Pancreas (tissue), 10 donors: Measurements from ENCODE around the gene ALK. TPM values are rescaled to one million over a fixed set of nuclear protein-coding genes. Genes with fewer than 3 reads are reported as not detected.
"Not testable (repeated sequence)": the region's sequence is repeated elsewhere in the genome, so short reads cannot be mapped to it uniquely, and the experiment has no call there.

Experiments used
- ATAC-seq, 4 donors: fragments of 200-7000 bp; cut with Tn5 transposase; one replicate each; pipeline versions ENCODE4 v1.8.0 to v1.9.1; 2020; ENCODE audit warnings: mild to moderate bottlenecking in 4 of 4, moderate library complexity in 4 of 4
- DNase-seq, 6 donors: peaks; one replicate each; pipeline ENCODE4 v3.0.0-alpha.2; 2020
- FAIRE-seq: peaks from 2 replicates; lab custom pipeline; 2012; peaks lifted over from hg19 to GRCh38; lab: Jason Lieb, UNC
- H3K27ac ChIP-seq, 4 donors: fragments of 200-600 bp; sonication (generic); 1 replicate in 3 of 4; 2 replicates in 1 of 4; pipeline versions ENCODE4 v1.5.0 to v1.8.0; 2020
- H3K27me3 ChIP-seq, 4 donors: fragments of 200-600 bp; one replicate each; pipeline ENCODE4 v1.8.0; 2021
- H3K36me3 ChIP-seq, 3 donors: fragments of 200-600 bp; sonication (generic) in 1 of 3; one replicate each; pipeline versions ENCODE4 v1.5.0 to v1.8.0; 2020 to 2021
- H3K4me1 ChIP-seq, 3 donors: fragments of 200-600 bp; one replicate each; pipeline ENCODE4 v1.8.0; 2021
- H3K4me3 ChIP-seq, 4 donors: fragments of 200-600 bp; sonication (generic) in 2 of 4; one replicate each; pipeline versions ENCODE4 v1.5.0 to v1.8.0; 2020 to 2021
- H3K9me3 ChIP-seq, 4 donors: fragments of 200-600 bp; one replicate each; pipeline ENCODE4 v1.8.0; 2021
- WGBS, 2 donors: extraction: QIAGEN DNeasy Blood & Tissue Kit; methylation state at CpG; one replicate each; pipeline ENCODE4 v1.1.7; 2013; 5-methylcytosine and 5-hydroxymethylcytosine counted together
- intact Hi-C, 3 donors: fragments of 100-400 bp; cut with DNase I; formaldehyde crosslinking; loops; one replicate each; pipeline versions ENCODE4 v1.11.1 to v1.14.2; 2022
- polyA plus RNA-seq, 2 donors: library from polyadenylated mRNA; stranded (reverse); fragments of 200-250 nt; gene quantifications; one replicate each; pipeline ENCODE4 v1.2.3, GENCODE V29; 2013
- total RNA-seq, 6 donors: library from RNA; stranded (reverse); fragmentation: NEBNext Ultra II Directional in 4 of 6; extraction: Animal tissue kit (Norgen Biotek cat#: 25700) in 4 of 6; gene quantifications; one replicate each; pipeline versions ENCODE4 v1.2.1 to v1.2.4, GENCODE V29; 2021 to 2023
- TF ChIP-seq, protein P1 (sequence below), 4 donors: fragments of 200-600 bp; sonication (generic) in 3 of 4; IDR thresholded peaks; one replicate each; pipeline versions ENCODE4 v1.5.0 to v1.8.0; 2021; ENCODE audit warnings: antibody characterized with exemption in 4 of 4
- donor health status: healthy with polysubstance abuse.
- donor health status: DM: no; HTN: no; CAD: no; lungs with moderate emphysema.
- donor health status: DM: no; HTN: no; CAD: no.
- donor health status: control.
- donor health status: control.
- donor health status: Bipolar disorder and iron deficiency.
- donor health status: DM: yes; HTN: yes; CAD: no.
- donor health status: DM: no; HTN: no; CAD: no.
- donor health status: DM: no; HTN: no; CAD: no.
- donor health status: DM: yes; HTN: yes; CAD: no.

Gene ALK
- total and polyA plus RNA-seq, 8 donors: 0.05 to 0.17 (median 0.09) TPM; not detected in 2

DNA sequence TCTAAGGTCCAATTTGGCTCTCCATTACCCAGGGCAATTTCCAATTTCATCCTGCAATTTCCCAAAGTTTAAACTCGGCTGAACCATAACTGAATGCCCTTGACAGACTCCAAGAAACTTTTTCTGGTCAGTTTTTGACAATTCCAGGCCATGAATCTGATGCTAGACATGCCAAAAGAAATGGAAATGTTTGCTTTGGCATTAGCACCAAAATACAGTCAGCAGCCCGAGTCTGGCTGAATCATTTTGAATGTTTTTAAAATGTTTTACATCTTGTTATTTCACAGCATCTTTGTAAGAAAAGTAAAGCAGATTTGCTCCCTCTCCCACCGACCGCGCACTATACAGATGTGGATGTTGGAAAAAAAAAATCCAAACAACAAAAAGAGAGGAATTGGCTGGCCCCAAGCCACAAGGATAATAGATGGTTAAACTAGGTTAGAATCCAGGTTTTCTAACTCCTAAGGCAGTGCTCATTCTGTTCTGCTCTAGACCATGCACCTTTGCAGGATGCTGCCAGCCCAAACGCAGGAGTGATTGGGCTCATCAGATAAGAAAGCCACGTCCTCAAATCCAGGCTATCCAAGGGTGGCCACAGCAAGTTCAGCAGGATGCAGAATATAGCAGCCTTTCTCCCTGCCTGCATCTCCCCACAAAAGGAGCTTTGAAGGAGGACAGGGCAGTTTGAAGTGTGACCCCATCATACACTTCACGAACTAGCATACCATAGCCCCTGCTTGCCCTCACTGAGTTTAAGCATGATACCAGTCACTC, 167.5 kb downstream of the ALK start:
- TF ChIP-seq, protein P1, sequence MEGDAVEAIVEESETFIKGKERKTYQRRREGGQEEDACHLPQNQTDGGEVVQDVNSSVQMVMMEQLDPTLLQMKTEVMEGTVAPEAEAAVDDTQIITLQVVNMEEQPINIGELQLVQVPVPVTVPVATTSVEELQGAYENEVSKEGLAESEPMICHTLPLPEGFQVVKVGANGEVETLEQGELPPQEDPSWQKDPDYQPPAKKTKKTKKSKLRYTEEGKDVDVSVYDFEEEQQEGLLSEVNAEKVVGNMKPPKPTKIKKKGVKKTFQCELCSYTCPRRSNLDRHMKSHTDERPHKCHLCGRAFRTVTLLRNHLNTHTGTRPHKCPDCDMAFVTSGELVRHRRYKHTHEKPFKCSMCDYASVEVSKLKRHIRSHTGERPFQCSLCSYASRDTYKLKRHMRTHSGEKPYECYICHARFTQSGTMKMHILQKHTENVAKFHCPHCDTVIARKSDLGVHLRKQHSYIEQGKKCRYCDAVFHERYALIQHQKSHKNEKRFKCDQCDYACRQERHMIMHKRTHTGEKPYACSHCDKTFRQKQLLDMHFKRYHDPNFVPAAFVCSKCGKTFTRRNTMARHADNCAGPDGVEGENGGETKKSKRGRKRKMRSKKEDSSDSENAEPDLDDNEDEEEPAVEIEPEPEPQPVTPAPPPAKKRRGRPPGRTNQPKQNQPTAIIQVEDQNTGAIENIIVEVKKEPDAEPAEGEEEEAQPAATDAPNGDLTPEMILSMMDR (IDR thresholded peaks at IDR 0.05): no peak
- no peaks in the 10 kb centered on the region for H3K27me3 ChIP-seq
- 45 to 48% methylated on average over 8 of the region's 8 CpGs for WGBS, 2 donors
- no peak overlapping the region for H3K27ac ChIP-seq
- H3K9me3 ChIP-seq: no peaks in the 10 kb centered on the region
- no peak for DNase-seq
- peak in 3 of 4 donors; percentile 23 to 58 (median 53) for ATAC-seq
- intact Hi-C loops: no loop called here
- peaks cover 0 to 5% (median 0%) of the 10 kb centered on the region in 3 donors for H3K4me1 ChIP-seq
- FAIRE-seq: no peak
- no peak overlapping the region for H3K4me3 ChIP-seq
- H3K36me3 ChIP-seq: no peaks in the 10 kb centered on the region

DNA sequence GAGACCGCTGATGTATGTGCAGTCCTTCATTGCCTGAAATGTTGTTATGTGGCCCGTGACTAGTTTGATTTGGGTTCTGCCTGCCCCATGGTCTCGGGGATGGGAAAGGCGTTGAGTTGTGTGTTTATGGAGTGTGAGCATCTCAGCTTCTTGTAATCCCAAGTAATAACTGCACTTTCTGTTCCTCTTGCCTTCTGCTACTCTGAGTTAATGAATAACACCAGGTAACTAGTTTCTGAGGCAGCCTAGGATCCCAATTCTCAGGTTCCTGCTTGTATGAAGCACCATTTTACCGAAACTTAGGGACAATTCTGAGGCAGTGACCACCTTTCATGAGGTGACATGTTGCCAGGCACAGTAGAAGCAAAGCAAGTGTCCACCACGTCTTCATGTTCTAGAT, 170.0 kb downstream of the ALK start:
- intact Hi-C loops: no loop called here
- H3K4me1 ChIP-seq: peaks cover 0 to 5% (median 0%) of the 10 kb centered on the region in 3 donors
- ATAC-seq (no peak), DNase-seq (no peak), FAIRE-seq (no peak)
- WGBS, 2 donors: 87 to 89% methylated on average over 6 of the region's 6 CpGs
- H3K27me3 ChIP-seq: no peaks in the 10 kb centered on the region
- TF ChIP-seq, protein P1 (IDR thresholded peaks at IDR 0.05): no peak
- no peaks in the 10 kb centered on the region for H3K9me3 ChIP-seq
- no peak overlapping the region for H3K27ac ChIP-seq
- no peaks in the 10 kb centered on the region for H3K36me3 ChIP-seq
- no peak overlapping the region for H3K4me3 ChIP-seq

DNA sequence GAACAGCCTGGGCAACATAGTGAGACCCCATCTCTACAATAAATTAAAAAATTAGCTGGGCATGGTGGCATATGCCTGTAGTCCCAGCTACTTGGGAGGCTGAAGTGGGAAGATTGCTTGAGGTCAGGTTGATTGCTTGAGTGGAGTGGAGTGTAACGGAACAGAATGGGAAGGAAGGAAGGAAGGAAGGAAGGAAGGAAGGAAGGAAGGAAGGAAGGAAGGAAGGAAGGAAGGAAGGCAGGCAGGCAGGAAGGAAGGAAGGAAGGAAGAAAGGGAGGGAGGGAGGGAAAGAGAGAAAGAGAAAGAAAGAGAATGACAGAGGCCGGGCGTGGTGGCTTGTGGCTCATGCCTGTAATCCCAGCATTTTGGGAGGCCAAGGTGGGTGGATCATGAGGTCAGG, 170.9 kb downstream of the ALK start:
- not testable (repeated sequence) for FAIRE-seq, ATAC-seq

DNA sequence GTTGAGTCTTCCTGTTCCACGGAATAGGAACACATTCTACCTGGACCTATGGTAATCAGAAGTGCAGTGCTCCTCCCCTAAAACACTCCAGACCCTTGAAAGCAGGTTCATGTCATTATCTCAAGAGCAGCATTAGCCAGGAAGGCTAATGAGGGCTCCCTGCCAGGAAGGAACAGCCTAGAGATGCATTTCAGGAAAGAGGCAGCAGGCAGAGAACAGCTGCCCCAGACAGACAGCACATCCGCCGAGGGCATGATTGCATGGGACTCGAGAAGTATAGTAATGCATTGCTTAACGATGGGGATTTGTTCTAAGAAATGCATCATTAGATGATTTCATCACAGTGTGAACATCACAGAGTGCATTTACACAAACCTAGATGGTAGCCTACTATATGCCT, 171.5 kb downstream of the ALK start:
- Histone ChIP-seq H3K4me3 (no peak overlapping the region), H3K4me1 (peaks cover 0 to 5% (median 0%) of the 10 kb centered on the region in 3 donors), H3K27me3 (no peaks in the 10 kb centered on the region), H3K27ac (no peak overlapping the region), H3K9me3 (no peaks in the 10 kb centered on the region), H3K36me3 (no peaks in the 10 kb centered on the region)
- TF ChIP-seq, protein P1 (IDR thresholded peaks at IDR 0.05): no peak
- peak in 2 of 4 donors; percentile 20 to 22 for ATAC-seq
- FAIRE-seq: no peak
- intact Hi-C loops: no loop called here
- 87 to 90% methylated on average over 5 of the region's 5 CpGs for WGBS, 2 donors
- no peak for DNase-seq

More for the DNA sequence above, 170.9 kb downstream of the ALK start:
- intact Hi-C loops, H3K36me3 ChIP-seq, H3K4me3 ChIP-seq, H3K27me3 ChIP-seq, H3K4me1 ChIP-seq, DNase-seq, H3K27ac ChIP-seq, H3K9me3 ChIP-seq: not testable (repeated sequence)
- WGBS, 2 donors: 95 to 100% methylated on average over 3 of the region's 3 CpGs

DNA sequence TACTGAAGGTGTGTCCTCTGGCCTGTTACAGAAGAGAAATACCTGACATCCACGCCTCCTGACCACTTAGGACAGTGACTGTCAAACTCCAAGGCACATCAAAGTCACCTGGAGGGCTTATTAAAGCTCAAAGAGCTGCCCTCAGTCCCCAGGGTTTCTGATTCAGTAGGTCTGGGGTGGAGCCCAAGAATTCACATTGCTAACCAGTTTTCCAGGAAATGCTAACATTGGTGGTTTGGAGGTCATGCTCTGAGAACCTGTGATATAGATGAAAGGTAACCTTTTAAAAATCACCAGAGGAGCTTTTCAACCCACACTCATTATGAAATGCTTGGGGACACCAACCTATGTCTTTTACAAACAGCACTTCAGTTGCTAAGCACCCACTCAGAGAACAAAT, 172.3 kb downstream of the ALK start:
- 92 to 100% methylated on average over 1 of the region's 1 CpG for WGBS, 2 donors
- DNase-seq: no peak
- FAIRE-seq: no peak
- intact Hi-C loops: no loop called here
- TF ChIP-seq, protein P1 (IDR thresholded peaks at IDR 0.05): no peak
- peaks cover 0 to 5% (median 0%) of the 10 kb centered on the region in 3 donors for H3K4me1 ChIP-seq
- H3K36me3 ChIP-seq: no peaks in the 10 kb centered on the region
- no peaks in the 10 kb centered on the region for H3K27me3 ChIP-seq
- no peak overlapping the region for H3K4me3 ChIP-seq
- peak in 2 of 4 donors; percentile 25 to 46 for ATAC-seq
- H3K9me3 ChIP-seq: no peaks in the 10 kb centered on the region
- H3K27ac ChIP-seq: no peak overlapping the region
